GM12864 (cell line): ENCODE measurements around the gene MON1A.
"Not testable (repeated sequence)": the region's sequence is repeated elsewhere in the genome, so short reads cannot be mapped to it uniquely, and the experiment has no call there.

Source experiments
- DNase-seq: peaks from one replicate; pipeline ENCODE4 v3.0.0-alpha.2; 2011; ENCODE audit warnings: low read depth
- H3K4me3 ChIP-seq: 2 replicates; pipeline ENCODE4 v1.5.1; 2011; ENCODE audit warnings: mild to moderate bottlenecking, low read depth, low read length, control low read depth
- CTCF ChIP-seq: IDR thresholded peaks from 2 replicates; pipeline ENCODE4 v1.5.1; 2011; ENCODE audit warnings: low read depth, mild to moderate bottlenecking, moderate library complexity, low read length, control low read depth, inconsistent platforms; ENCODE audit errors: missing control alignments

Gene MON1A

GRCh38 chr3:49955636-49956035 is 26.0 kb upstream of the MON1A start:
- no peak overlapping the region for H3K4me3 ChIP-seq
- no peak for TF ChIP-seq CTCF
- DNase-seq = no peak

- no peak for DNase-seq
- no peak for TF ChIP-seq CTCF
Measured at GRCh38 chr3:49952924-49953323, 23.3 kb upstream of the MON1A start.

GRCh38 chr3:49942651-49943050 is 13.0 kb upstream of the MON1A start:
- TF ChIP-seq CTCF = no peak
- no peak overlapping the region for H3K4me3 ChIP-seq
- DNase-seq = peak; percentile 45

More at GRCh38 chr3:49952924-49953323, 23.3 kb upstream of the MON1A start:
- H3K4me3 ChIP-seq = no peak overlapping the region

GRCh38 chr3:49940667-49941249 is 11.1 kb upstream of the MON1A start:
- peak overlapping the region; percentile 60 for H3K4me3 ChIP-seq
- DNase-seq = no peak
- TF ChIP-seq CTCF = no peak

GRCh38 chr3:49939858-49940666 is 10.5 kb upstream of the MON1A start, which contains the start of gene RBM6:
TSS of gene RBM6 (plus strand) at chr3:49940150. CDS start at chr3:49962642, 22,492 bp downstream.
- peak; percentile 97 for DNase-seq

GRCh38 chr3:49937090-49937489 is 7.5 kb upstream of the MON1A start:
- no peak for DNase-seq
- H3K4me3 ChIP-seq = no peak overlapping the region
- no peak for TF ChIP-seq CTCF

More at GRCh38 chr3:49939858-49940666, 10.5 kb upstream of the MON1A start, which contains the start of gene RBM6:
- no peak for TF ChIP-seq CTCF
- peak within 1 kb of the TSS; percentile 60 for H3K4me3 ChIP-seq

- H3K4me3 ChIP-seq, DNase-seq: not testable (repeated sequence)
Measured at GRCh38 chr3:49932281-49932680, 2.7 kb upstream of the MON1A start.
